GM18868 (cell line): ENCODE measurements around the gene ZNF768.
A peak's percentile ranks its signal among the peaks of the same experiment; 100 is the strongest.
"Not testable (repeated sequence)": the region's sequence is repeated elsewhere in the genome, so short reads cannot be mapped to it uniquely, and the experiment has no call there.

ENCODE experiments used
- ATAC-seq: cut with Tn5 transposase; IDR thresholded peaks from one replicate; pipeline ENCODE4 v1.9.1; 2021; ENCODE audit warnings: mild to moderate bottlenecking, moderate library complexity; ENCODE audit not compliant: unreplicated experiment

ZNF768 gene

GRCh38 chr16:30556125-30556473 is 29.7 kb upstream of the ZNF768 start:
- no peak for ATAC-seq

DNA sequence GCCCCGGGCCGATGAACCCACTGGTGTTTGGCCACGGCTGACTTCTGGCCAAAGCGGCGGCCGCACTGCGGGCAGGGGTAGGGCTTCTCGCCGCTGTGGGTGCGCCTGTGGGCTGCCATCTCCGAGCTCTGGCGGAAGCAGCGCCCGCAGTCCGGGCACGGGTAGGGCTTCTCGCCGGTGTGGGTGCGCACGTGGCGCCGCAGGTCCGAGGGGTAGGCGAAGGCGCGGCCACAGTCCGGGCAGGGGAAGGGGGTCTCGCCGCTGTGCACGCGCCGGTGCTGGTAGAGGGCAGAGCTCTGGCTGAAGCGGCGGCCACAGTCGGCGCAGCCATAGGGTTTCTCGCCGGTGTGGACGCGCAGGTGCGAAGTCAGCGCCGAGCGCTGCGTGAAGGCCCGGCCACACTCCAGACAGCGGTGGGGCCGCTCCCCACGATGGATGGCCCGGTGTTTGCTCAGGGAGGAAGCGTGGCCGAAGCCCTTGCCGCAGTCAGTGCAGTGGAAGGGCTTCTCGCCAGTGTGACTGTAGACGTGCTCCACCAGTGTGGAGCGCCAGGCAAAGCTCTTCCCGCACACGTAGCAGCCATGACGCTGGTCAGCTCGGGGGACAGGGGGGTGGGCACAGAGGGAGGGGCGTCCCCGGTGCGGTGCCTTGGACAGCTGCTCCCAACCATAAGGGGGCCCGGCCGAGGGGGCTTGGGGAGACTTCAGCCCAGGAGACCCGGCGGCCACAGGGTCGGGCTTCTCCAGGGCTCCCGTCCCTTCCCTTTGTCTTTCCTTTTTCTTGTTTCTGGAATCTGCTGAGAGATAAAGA is 29.2 kb upstream of the ZNF768 start:
- no peak for ATAC-seq

- no peak for ATAC-seq
Measured at GRCh38 chr16:30554557-30555314, 28.4 kb upstream of the ZNF768 start.

GRCh38 chr16:30553393-30553899 is 27.1 kb upstream of the ZNF768 start:
- no peak for ATAC-seq

- ATAC-seq = no peak
Measured at GRCh38 chr16:30552956-30553355, 26.6 kb upstream of the ZNF768 start.

- ATAC-seq = no peak
Measured at GRCh38 chr16:30551781-30552180, 25.4 kb upstream of the ZNF768 start.

- no peak for ATAC-seq
Measured at GRCh38 chr16:30548416-30549253, 22.3 kb upstream of the ZNF768 start.

GRCh38 chr16:30546115-30546514 is 19.7 kb upstream of the ZNF768 start:
- no peak for ATAC-seq

DNA sequence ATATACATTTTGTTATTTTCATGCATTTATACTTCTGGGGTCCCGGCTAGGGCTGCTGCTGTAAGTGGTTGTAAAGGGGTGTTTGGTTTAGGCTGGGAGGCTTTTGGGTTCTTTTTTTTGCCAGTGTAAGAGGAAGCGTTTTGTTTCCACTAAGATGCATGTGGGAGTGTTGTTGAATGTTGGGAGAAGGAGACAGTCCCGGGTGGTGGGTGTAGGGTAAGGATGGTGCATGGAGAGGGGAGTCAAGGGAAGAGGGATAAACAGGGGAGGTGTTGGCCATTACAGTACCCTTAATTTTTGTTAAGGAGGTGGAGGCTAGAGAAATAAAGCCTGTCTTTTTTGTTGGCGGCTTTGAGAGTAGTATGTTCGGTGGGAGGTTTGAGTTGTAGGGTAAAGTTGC is 16.7 kb upstream of the ZNF768 start:
- no peak for ATAC-seq

DNA sequence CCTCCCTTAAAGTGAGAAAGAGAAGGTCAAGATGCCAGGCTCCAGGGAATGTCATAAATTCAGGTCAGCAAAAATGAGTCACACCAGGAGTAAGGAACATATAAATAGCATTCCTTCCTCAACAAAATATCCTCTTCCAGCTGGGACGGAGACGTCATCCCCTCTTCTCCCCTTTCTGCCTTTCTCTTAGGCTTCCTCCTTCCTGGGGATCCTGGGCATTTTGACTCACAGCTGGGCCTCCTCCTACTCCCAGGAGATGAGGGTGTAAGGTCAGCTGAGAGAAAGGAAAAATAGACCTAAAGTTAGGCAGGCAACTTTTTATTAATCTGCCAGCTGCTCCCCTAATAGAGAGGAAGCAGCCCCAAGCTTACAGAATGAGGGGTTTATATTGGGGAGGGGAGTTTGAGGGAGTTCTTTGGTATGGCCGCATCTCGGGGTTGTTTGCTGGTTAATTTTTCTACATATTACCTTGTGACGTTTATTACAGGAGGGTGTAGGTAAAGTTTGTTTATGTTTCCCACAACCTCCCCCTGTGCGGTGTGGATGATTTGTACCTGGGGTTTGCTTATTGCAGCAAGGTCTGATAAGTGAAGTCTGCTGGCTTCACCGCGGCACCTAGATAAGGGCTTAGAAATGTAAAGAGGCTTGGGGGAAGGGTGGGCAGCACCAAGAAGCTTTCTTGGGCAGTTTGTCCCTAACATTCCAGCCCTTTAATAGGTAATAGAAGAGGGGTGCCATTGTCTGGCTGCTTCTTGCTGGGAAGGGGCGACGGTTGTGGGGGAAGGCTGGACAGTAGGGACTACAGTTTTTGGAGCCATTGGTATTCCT is 15.3 kb upstream of the ZNF768 start:
- no peak for ATAC-seq

DNA sequence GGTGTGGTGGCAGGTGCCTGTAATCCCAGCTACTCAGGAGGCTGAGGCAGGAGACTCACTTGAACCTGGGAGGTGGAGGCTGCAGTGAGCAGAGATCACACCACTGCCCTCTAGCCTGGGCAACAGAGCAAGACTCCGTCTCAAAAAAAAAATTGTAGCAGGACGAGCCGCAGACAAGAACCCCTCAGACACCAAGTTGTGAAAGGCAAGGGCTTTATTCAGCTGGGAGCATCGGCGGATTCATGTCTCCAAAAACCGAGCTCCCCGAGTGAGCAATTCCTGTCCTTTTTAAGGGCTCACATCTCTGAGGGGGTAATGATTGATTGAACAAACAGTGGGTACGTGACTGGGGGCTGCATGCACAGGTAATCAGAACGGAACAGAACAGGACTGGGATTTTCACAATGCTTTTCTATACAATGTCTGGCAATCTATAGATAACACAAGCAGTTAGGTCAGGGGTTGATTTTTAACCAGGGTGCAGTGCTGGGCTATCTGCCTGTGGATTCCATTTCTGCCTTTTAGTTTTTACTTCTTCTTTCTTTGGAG is 14.6 kb upstream of the ZNF768 start:
- not testable (repeated sequence) for ATAC-seq

GRCh38 chr16:30539986-30540526 is 13.7 kb upstream of the ZNF768 start:
- not testable (repeated sequence) for ATAC-seq

DNA sequence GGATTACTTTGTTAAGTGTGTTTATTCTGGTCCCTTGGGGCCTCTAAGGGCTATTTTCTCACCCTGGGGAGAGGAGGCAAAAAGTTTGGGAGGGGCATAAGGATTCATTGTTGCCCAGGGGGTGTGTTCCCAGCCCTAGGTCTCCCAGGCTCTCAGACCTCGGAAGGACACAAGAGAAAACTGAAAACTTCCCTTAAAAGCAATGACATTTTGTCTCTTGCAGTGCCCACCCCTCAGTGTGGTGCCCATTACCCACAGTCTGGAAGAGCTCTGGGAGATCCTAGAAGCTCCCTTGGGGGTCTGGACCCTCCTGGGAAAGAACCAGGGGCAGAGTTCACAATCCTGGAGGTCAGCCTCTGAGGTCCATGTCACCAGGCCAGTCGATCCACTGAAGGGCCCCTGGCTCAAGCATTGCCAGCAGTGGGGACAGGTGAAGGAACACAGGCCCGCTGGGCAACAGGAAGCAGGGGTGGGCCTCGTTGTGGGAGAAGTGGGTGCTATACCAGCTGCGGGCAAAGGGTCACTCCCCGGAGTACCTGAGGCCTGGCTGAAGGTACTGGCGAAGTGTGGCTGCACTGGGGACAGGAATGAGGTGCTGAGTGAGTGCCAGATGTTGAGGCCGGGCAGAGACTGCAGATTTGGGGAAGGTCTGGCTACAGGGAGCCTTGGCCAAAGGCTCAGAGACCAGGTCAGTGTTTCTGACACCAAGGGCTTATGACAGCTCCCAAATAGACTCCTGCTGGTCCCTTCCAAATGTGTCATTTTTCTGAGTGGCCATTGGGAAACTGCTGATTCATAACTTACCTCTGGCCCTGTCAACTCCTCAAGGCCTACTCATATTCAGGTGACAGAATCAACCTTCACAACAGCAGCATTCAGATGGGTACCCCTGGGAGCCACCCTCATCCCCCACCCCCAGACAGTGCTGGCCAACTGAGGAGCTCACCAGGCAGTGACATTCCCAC is 12.9 kb upstream of the ZNF768 start:
- no peak for ATAC-seq

- ATAC-seq = not testable (repeated sequence)
Measured at GRCh38 chr16:30536391-30537024, 10.1 kb upstream of the ZNF768 start.

DNA sequence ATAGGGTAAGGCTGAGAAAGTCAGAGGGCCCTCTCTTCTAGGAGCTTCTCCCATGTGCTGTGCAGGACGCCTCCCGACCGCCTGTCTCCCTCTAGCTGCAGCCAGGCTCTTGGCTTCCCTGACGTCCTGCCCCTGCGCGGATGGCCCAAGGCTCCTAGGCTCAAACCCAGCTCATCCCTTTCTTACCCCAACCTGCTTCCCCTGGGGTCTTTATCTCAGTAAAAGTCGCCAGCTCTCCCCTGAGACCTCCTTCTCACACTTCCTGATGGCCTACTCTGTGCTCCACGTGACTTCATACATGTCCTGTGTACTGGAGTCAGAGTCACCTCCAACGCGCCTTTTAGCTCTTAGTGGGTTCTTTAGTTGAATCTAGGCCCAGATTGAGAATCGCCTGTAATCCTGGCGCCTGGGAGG is 9.4 kb upstream of the ZNF768 start:
- peak; percentile 67 for ATAC-seq

- ATAC-seq = no peak
Measured at GRCh38 chr16:30535106-30535776, 8.9 kb upstream of the ZNF768 start.

- peak; percentile 63 for ATAC-seq
Measured at GRCh38 chr16:30534368-30535105, 8.2 kb upstream of the ZNF768 start, which contains the start of gene ZNF747. TSS of gene ZNF747 (minus strand) at chr16:30534858. CDS start at chr16:30534679, 179 bp downstream.
